Measurements from ENCODE around the gene ITGB3BP. TPM values are rescaled to one million over a fixed set of nuclear protein-coding genes. Genes with fewer than 3 reads are reported as not detected.

ITGB3BP gene
- polyA plus RNA-seq, 1 donor = 34.3 TPM

- no peak for DNase-seq
- H3K4me1 ChIP-seq (ENCODE audit: control insufficient read depth, insufficient read depth, low read length) = no peaks in the 10 kb centered on the region
- H3K36me3 ChIP-seq (ENCODE audit: control insufficient read depth, insufficient read depth, low read length) = no peaks in the 10 kb centered on the region
- H3K27ac ChIP-seq (ENCODE audit: low read length) = no peak overlapping the region
- no peaks in the 10 kb centered on the region for H3K27me3 ChIP-seq (ENCODE audit: control insufficient read depth, insufficient read depth, low read length)
- H3K4me3 ChIP-seq (ENCODE audit: low read length) = no peak overlapping the region
- WGBS (ENCODE audit: insufficient coverage, low lambda C conversion rate) = no CpG with 5 or more reads among the region's 3 CpGs
- peaks cover 3% of the 10 kb centered on the region for H3K9me3 ChIP-seq (ENCODE audit: control insufficient read depth, low read depth, low read length)
Measured at GRCh38 chr1:63466759-63467158, 56.3 kb downstream of the ITGB3BP start.

GRCh38 chr1:63466181-63466580, 56.8 kb downstream of the ITGB3BP start:
- Histone ChIP-seq H3K4me3 (ENCODE audit: low read length) (no peak overlapping the region), H3K4me1 (ENCODE audit: control insufficient read depth, insufficient read depth, low read length) (no peaks in the 10 kb centered on the region), H3K27me3 (ENCODE audit: control insufficient read depth, insufficient read depth, low read length) (no peaks in the 10 kb centered on the region), H3K9me3 (ENCODE audit: control insufficient read depth, low read depth, low read length) (peaks cover 7% of the 10 kb centered on the region), H3K36me3 (ENCODE audit: control insufficient read depth, insufficient read depth, low read length) (no peaks in the 10 kb centered on the region), H3K27ac (ENCODE audit: low read length) (no peak overlapping the region)
- no peak for DNase-seq
- 82% methylated on average over 2 of the region's 7 CpGs for WGBS (ENCODE audit: insufficient coverage, low lambda C conversion rate)

- H3K4me3 ChIP-seq (ENCODE audit: low read length) = no peak overlapping the region
- H3K27ac ChIP-seq (ENCODE audit: low read length) = no peak overlapping the region
- H3K4me1 ChIP-seq (ENCODE audit: control insufficient read depth, insufficient read depth, low read length) = no peaks in the 10 kb centered on the region
- no peaks in the 10 kb centered on the region for H3K36me3 ChIP-seq (ENCODE audit: control insufficient read depth, insufficient read depth, low read length)
- DNase-seq = no peak
- WGBS (ENCODE audit: insufficient coverage, low lambda C conversion rate) = 80% methylated on average over 1 of the region's 3 CpGs
- H3K27me3 ChIP-seq (ENCODE audit: control insufficient read depth, insufficient read depth, low read length) = no peaks in the 10 kb centered on the region
- H3K9me3 ChIP-seq (ENCODE audit: control insufficient read depth, low read depth, low read length) = peaks cover 7% of the 10 kb centered on the region
Measured at GRCh38 chr1:63463248-63463647, 59.8 kb downstream of the ITGB3BP start.

- Histone ChIP-seq H3K27me3 (ENCODE audit: control insufficient read depth, insufficient read depth, low read length) (no peaks in the 10 kb centered on the region), H3K4me3 (ENCODE audit: low read length) (no peak overlapping the region), H3K27ac (ENCODE audit: low read length) (no peak overlapping the region), H3K9me3 (ENCODE audit: control insufficient read depth, low read depth, low read length) (peaks cover 7% of the 10 kb centered on the region), H3K36me3 (ENCODE audit: control insufficient read depth, insufficient read depth, low read length) (no peaks in the 10 kb centered on the region), H3K4me1 (ENCODE audit: control insufficient read depth, insufficient read depth, low read length) (no peaks in the 10 kb centered on the region)
- WGBS (ENCODE audit: insufficient coverage, low lambda C conversion rate) = no CpG with 5 or more reads among the region's 1 CpG
- no peak for DNase-seq
Measured at GRCh38 chr1:63461661-63462230, 61.3 kb downstream of the ITGB3BP start.

GRCh38 chr1:63458750-63459149, 64.3 kb downstream of the ITGB3BP start:
- no peaks in the 10 kb centered on the region for H3K4me1 ChIP-seq (ENCODE audit: control insufficient read depth, insufficient read depth, low read length)
- DNase-seq = no peak
- no peak overlapping the region for H3K4me3 ChIP-seq (ENCODE audit: low read length)
- no peak overlapping the region for H3K27ac ChIP-seq (ENCODE audit: low read length)
- no peaks in the 10 kb centered on the region for H3K27me3 ChIP-seq (ENCODE audit: control insufficient read depth, insufficient read depth, low read length)
- peaks cover 7% of the 10 kb centered on the region for H3K9me3 ChIP-seq (ENCODE audit: control insufficient read depth, low read depth, low read length)
- H3K36me3 ChIP-seq (ENCODE audit: control insufficient read depth, insufficient read depth, low read length) = no peaks in the 10 kb centered on the region

- no peak overlapping the region for H3K27ac ChIP-seq (ENCODE audit: low read length)
Measured at GRCh38 chr1:63454269-63454668, 68.8 kb downstream of the ITGB3BP start.

GRCh38 chr1:63453232-63453631, 69.8 kb downstream of the ITGB3BP start:
- no peak for DNase-seq
- Histone ChIP-seq H3K4me1 (ENCODE audit: control insufficient read depth, insufficient read depth, low read length) (no peaks in the 10 kb centered on the region), H3K27me3 (ENCODE audit: control insufficient read depth, insufficient read depth, low read length) (no peaks in the 10 kb centered on the region), H3K36me3 (ENCODE audit: control insufficient read depth, insufficient read depth, low read length) (no peaks in the 10 kb centered on the region), H3K9me3 (ENCODE audit: control insufficient read depth, low read depth, low read length) (no peaks in the 10 kb centered on the region), H3K27ac (ENCODE audit: low read length) (no peak overlapping the region), H3K4me3 (ENCODE audit: low read length) (no peak overlapping the region)
- no CpG with 5 or more reads among the region's 2 CpGs for WGBS (ENCODE audit: insufficient coverage, low lambda C conversion rate)

More at GRCh38 chr1:63454269-63454668, 68.8 kb downstream of the ITGB3BP start:
- no peak for DNase-seq
- no peaks in the 10 kb centered on the region for H3K36me3 ChIP-seq (ENCODE audit: control insufficient read depth, insufficient read depth, low read length)
- no peaks in the 10 kb centered on the region for H3K4me1 ChIP-seq (ENCODE audit: control insufficient read depth, insufficient read depth, low read length)
- H3K27me3 ChIP-seq (ENCODE audit: control insufficient read depth, insufficient read depth, low read length) = no peaks in the 10 kb centered on the region
- H3K9me3 ChIP-seq (ENCODE audit: control insufficient read depth, low read depth, low read length) = no peaks in the 10 kb centered on the region
- no peak overlapping the region for H3K4me3 ChIP-seq (ENCODE audit: low read length)

GRCh38 chr1:63450416-63450815, 72.6 kb downstream of the ITGB3BP start:
- Histone ChIP-seq H3K9me3 (ENCODE audit: control insufficient read depth, low read depth, low read length) (no peaks in the 10 kb centered on the region), H3K27me3 (ENCODE audit: control insufficient read depth, insufficient read depth, low read length) (no peaks in the 10 kb centered on the region), H3K36me3 (ENCODE audit: control insufficient read depth, insufficient read depth, low read length) (no peaks in the 10 kb centered on the region), H3K4me1 (ENCODE audit: control insufficient read depth, insufficient read depth, low read length) (no peaks in the 10 kb centered on the region), H3K4me3 (ENCODE audit: low read length) (no peak overlapping the region), H3K27ac (ENCODE audit: low read length) (no peak overlapping the region)
- WGBS (ENCODE audit: insufficient coverage, low lambda C conversion rate) = 100% methylated on average over 1 of the region's 1 CpG
- DNase-seq = no peak

GRCh38 chr1:63448731-63449246, 74.2 kb downstream of the ITGB3BP start:
- DNase-seq = no peak
- H3K36me3 ChIP-seq (ENCODE audit: control insufficient read depth, insufficient read depth, low read length) = no peaks in the 10 kb centered on the region
- WGBS (ENCODE audit: insufficient coverage, low lambda C conversion rate) = 96% methylated on average over 3 of the region's 3 CpGs
- H3K4me1 ChIP-seq (ENCODE audit: control insufficient read depth, insufficient read depth, low read length) = no peaks in the 10 kb centered on the region
- H3K4me3 ChIP-seq (ENCODE audit: low read length) = no peak overlapping the region
- H3K27ac ChIP-seq (ENCODE audit: low read length) = no peak overlapping the region
- no peaks in the 10 kb centered on the region for H3K27me3 ChIP-seq (ENCODE audit: control insufficient read depth, insufficient read depth, low read length)
- H3K9me3 ChIP-seq (ENCODE audit: control insufficient read depth, low read depth, low read length) = no peaks in the 10 kb centered on the region

GRCh38 chr1:63442141-63442475, 80.9 kb downstream of the ITGB3BP start:
- Histone ChIP-seq H3K27me3 (ENCODE audit: control insufficient read depth, insufficient read depth, low read length) (no peaks in the 10 kb centered on the region), H3K27ac (ENCODE audit: low read length) (no peak overlapping the region), H3K36me3 (ENCODE audit: control insufficient read depth, insufficient read depth, low read length) (no peaks in the 10 kb centered on the region), H3K4me3 (ENCODE audit: low read length) (no peak overlapping the region), H3K4me1 (ENCODE audit: control insufficient read depth, insufficient read depth, low read length) (no peaks in the 10 kb centered on the region), H3K9me3 (ENCODE audit: control insufficient read depth, low read depth, low read length) (no peaks in the 10 kb centered on the region)
- DNase-seq = no peak

- H3K4me3 ChIP-seq (ENCODE audit: low read length) = no peak overlapping the region
- no peaks in the 10 kb centered on the region for H3K9me3 ChIP-seq (ENCODE audit: control insufficient read depth, low read depth, low read length)
- DNase-seq = no peak
- no peaks in the 10 kb centered on the region for H3K4me1 ChIP-seq (ENCODE audit: control insufficient read depth, insufficient read depth, low read length)
- WGBS (ENCODE audit: insufficient coverage, low lambda C conversion rate) = 90% methylated on average over 2 of the region's 4 CpGs
- no peaks in the 10 kb centered on the region for H3K27me3 ChIP-seq (ENCODE audit: control insufficient read depth, insufficient read depth, low read length)
- no peaks in the 10 kb centered on the region for H3K36me3 ChIP-seq (ENCODE audit: control insufficient read depth, insufficient read depth, low read length)
- H3K27ac ChIP-seq (ENCODE audit: low read length) = no peak overlapping the region
Measured at GRCh38 chr1:63435161-63435560, 87.9 kb downstream of the ITGB3BP start.

All from large intestine (tissue), 3 donors.